Keratinocyte (primary cell): Measurements from ENCODE around the gene DNLZ.

Source experiments
- CTCF ChIP-seq, 3 experiments: IDR thresholded peaks in 1 of 3; conservative IDR thresholded peaks in 1 of 3; optimal IDR thresholded peaks in 1 of 3; 2 replicates in 2 of 3; 3 replicates in 1 of 3; pipeline versions ENCODE3 to v1.5.1; 2011; ENCODE audit warnings: low read length in 3 of 3, mild to moderate bottlenecking in 3 of 3, moderate library complexity in 2 of 3, control low read depth in 1 of 3, inconsistent platforms in 1 of 3; ENCODE audit not compliant: insufficient read depth in 2 of 3; ENCODE audit errors: extremely low read depth in 1 of 3
- EZH2 ChIP-seq: IDR thresholded peaks from one replicate; pipeline ENCODE4 v1.6.1; 2012; ENCODE audit warnings: inconsistent platforms, mild to moderate bottlenecking, low read length, moderate library complexity

- TF ChIP-seq CTCF (optimal IDR thresholded peaks at IDR 0.05 in 1 of 3, IDR thresholded peaks at IDR 0.05 in 1 of 3, conservative IDR thresholded peaks at IDR 0.05 in 1 of 3; ENCODE audit: extremely low read depth in 1 of 3, insufficient read depth in 2 of 3, low read length in 3 of 3) (no peak), EZH2 (no peak)
Observed at GRCh38 chr9:136328622-136329041, 34.9 kb downstream of the DNLZ start.
